ENCODE measurements around the gene SLAIN2. TPM values are rescaled to one million over a fixed set of nuclear protein-coding genes. Genes with fewer than 3 reads are reported as not detected.

SLAIN2 gene
- total and polyA plus RNA-seq, 11 donors: 26.0 to 178 (median 124) TPM

DNA sequence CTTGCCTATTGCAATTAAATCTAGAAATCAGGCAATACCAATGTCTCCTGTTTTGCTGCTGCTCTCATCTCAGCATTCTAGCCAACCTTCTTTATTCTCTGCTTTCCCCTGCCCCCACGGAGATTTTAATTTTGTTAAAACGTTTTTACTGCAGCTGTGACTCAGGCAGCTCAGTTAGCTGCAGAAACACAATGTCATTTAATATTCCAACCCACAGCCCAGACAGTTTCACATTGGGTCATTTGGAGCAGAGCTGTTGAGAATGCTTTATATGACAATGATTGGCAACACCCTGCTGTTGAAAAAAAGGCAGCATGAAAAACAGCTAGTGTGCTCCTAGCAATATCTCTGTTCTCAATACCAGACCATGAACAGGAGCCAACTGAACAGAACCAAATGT, 129.2 kb downstream of the SLAIN2 start:
- no peak overlapping the region for H3K4me3 ChIP-seq
- H3K4me1 ChIP-seq: no peaks in the 10 kb centered on the region
- no peaks in the 10 kb centered on the region for H3K27me3 ChIP-seq
- H3K27ac ChIP-seq: no peak overlapping the region
- H3K36me3 ChIP-seq: no peaks in the 10 kb centered on the region
- no peaks in the 10 kb centered on the region for H3K9me3 ChIP-seq
- intact Hi-C loops (cut with DNase I): no loop called here
- 43 to 51% (median 44%) methylated on average over 2 of the region's 2 CpGs for WGBS, 4 donors
- ATAC-seq (no peak), DNase-seq (no peak)
- TF ChIP-seq POLR2A (IDR thresholded peaks at IDR 0.05): no peak
- TF ChIP-seq CTCF (IDR thresholded peaks at IDR 0.05): no peak

GRCh38 chr4:48472794-48473193, 131.5 kb downstream of the SLAIN2 start:
- ATAC-seq (no peak), DNase-seq (no peak)
- Histone ChIP-seq H3K36me3 (no peaks in the 10 kb centered on the region), H3K4me3 (no peak overlapping the region), H3K9me3 (no peaks in the 10 kb centered on the region), H3K27me3 (no peaks in the 10 kb centered on the region), H3K27ac (no peak overlapping the region), H3K4me1 (peaks cover 0 to 10% (median 0%) of the 10 kb centered on the region in 12 donors)
- TF ChIP-seq CTCF (IDR thresholded peaks at IDR 0.05) (no peak), POLR2A (IDR thresholded peaks at IDR 0.05) (no peak)
- intact Hi-C loops (cut with DNase I): no loop called here
- WGBS, 4 donors: 70 to 81% (median 78%) methylated on average over 1 of the region's 1 CpG

DNA sequence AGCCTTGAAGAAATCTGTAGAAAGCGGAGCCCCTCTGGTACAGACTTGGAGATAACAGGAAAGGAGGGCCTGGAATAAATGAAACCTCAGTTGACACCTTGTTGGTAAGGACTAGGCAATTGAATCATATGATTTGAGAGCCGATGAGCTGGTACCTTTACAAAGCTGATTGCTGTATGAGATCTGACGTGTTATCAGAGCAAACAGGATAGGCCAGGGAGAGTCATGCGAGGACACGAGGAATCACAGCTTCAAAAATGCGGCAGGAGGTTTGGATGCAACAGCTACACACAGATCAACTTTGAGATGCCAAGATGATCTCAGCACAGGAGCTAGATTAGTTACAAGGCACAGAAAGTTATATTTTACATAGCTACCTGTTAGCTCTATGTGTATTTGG, 134.4 kb downstream of the SLAIN2 start:
- ATAC-seq (no peak), DNase-seq (no peak)
- 74 to 82% (median 79%) methylated on average over 6 of the region's 6 CpGs for WGBS, 4 donors
- TF ChIP-seq CTCF (IDR thresholded peaks at IDR 0.05) (no peak), POLR2A (IDR thresholded peaks at IDR 0.05) (no peak)
- H3K4me1 ChIP-seq: peaks cover 0 to 25% (median 0%) of the 10 kb centered on the region in 12 donors
- H3K9me3 ChIP-seq: no peaks in the 10 kb centered on the region
- H3K36me3 ChIP-seq: no peaks in the 10 kb centered on the region
- intact Hi-C loops (cut with DNase I): no loop called here
- H3K27ac ChIP-seq: no peak overlapping the region
- H3K4me3 ChIP-seq: no peak overlapping the region
- peaks cover 0 to 11% (median 0%) of the 10 kb centered on the region in 9 donors for H3K27me3 ChIP-seq

Other genes starting within 250 kb of the SLAIN2 start
- gene TXK, start 207.3 kb upstream of the SLAIN2 start, total RNA-seq: 1 to 10 TPM in 2 of 9 donors, under 1 TPM in 6, not detected in 1; 0.25 to 3.3 (median 0.63) TPM
- under 1 TPM; 0.18 to 0.19 TPM for gene TXK, start 207.3 kb upstream of the SLAIN2 start, polyA plus RNA-seq
- 1 to 10 TPM; 1.1 to 4.5 (median 2.4) TPM for gene TEC, start 71.7 kb upstream of the SLAIN2 start, total RNA-seq
- gene TEC, start 71.7 kb upstream of the SLAIN2 start, polyA plus RNA-seq: 1 to 10 TPM; 1.1 to 2.1 TPM
- gene SLC10A4, start 141.8 kb downstream of the SLAIN2 start, total RNA-seq: under 1 TPM in 6 of 9 donors, not detected in 3; 0.16 to 0.45 (median 0.37) TPM
- gene SLC10A4, start 141.8 kb downstream of the SLAIN2 start, polyA plus RNA-seq: under 1 TPM in 1 of 2 donors, not detected in 1; 0.15 TPM
- not detected for gene ZAR1, start 148.7 kb downstream of the SLAIN2 start, total RNA-seq
- gene ZAR1, start 148.7 kb downstream of the SLAIN2 start, polyA plus RNA-seq: not detected

All from heart left ventricle (tissue), 16 donors.